Activated CD4-positive, alpha-beta T cell treated with anti-CD3 and anti-CD28 coated beads for 24 hours (primary cell): Measurements from ENCODE around the gene HPN.

ENCODE experiments used
- DNase-seq, 2 donors: peaks; one replicate each; pipeline ENCODE4 v3.0.0-alpha.2; 2020; ENCODE audit warnings: low read depth in 2 of 2

HPN gene

GRCh38 chr19:35061583-35062373 is 20.3 kb downstream of the HPN start:
- DNase-seq: no peak

GRCh38 chr19:35062942-35063341 is 21.4 kb downstream of the HPN start:
- DNase-seq: no peak

GRCh38 chr19:35063940-35064818 is 22.7 kb downstream of the HPN start:
- no peak for DNase-seq

DNA sequence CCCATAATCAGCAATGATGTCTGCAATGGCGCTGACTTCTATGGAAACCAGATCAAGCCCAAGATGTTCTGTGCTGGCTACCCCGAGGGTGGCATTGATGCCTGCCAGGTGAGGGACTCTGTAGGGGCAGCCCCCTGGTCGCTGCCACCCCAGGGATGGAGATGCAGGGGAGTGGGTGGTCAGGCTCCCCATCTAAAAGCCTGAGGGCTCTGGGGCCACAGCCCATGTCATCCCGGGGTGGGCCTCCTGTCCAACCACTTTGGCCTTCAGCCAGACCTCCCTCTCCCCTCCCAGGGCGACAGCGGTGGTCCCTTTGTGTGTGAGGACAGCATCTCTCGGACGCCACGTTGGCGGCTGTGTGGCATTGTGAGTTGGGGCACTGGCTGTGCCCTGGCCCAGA is 24.1 kb downstream of the HPN start:
- DNase-seq: no peak

- no peak for DNase-seq
Observed at GRCh38 chr19:35066121-35066520, 24.6 kb downstream of the HPN start.

GRCh38 chr19:35066691-35067563 is 25.4 kb downstream of the HPN start:
- peak; percentile 89 to 95 for DNase-seq

- no peak for DNase-seq
Observed at GRCh38 chr19:35068941-35069634, 27.6 kb downstream of the HPN start.

- no peak for DNase-seq
Observed at GRCh38 chr19:35069696-35070095, 28.2 kb downstream of the HPN start.

DNA sequence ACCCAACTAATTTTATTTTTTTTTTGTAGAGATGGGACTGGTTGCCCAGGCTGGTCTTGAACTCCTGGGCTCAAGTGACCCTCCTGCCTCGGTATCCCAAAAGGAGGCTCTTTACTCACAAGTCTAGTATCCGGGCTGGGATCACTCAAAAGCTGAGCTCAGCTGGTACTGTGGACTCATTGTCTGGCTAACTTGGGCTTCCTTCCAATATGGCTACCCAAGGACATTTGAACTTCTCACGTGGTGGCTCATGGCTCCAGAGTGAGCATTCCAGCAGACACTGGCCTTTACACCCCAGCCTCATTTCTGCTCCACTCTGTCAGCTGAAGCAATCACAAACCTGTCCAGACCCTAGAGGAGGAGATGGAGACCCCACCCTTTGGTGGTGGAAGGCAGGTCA is 28.9 kb downstream of the HPN start:
- DNase-seq: no peak

DNA sequence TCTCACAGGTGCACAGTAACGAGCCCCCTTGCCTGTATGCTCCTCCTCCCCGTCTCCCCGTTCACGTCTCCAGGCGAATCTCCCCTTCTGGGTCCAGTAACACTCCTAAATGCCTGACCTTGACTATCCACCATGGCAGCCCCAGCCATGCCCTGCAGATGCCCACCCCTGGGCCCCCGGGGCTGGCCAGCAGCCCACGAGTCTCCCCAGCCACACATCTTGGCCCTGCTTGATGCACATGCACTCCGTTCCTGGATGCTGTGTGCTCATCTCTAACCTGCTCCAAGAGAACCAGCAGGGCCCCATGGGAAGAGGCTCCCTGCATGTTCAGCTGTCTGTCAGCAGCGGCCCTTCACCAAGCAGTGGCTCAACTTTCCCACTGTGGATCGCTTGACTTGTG is 32.0 kb downstream of the HPN start:
- DNase-seq: no peak

DNA sequence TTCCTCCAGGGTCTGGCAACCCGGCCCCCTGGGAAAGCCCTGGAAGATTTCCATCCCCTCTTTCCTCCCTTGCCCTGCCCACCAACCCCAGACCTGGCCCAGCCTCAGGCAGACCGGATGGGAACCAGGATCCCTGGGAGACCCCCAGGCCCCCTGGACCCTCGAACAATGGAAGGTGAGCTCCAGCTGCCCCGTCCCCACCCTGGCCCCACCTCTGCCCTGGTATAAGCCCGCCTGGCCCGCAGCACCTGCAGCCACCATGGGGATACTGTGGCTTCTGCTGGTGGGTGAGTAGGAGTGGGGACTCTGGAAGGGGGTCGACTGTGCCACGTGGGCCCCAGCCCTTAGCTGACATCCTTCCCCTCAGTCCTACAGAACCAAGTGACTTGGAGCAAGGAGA is 32.4 kb downstream of the HPN start:
- DNase-seq: no peak

DNA sequence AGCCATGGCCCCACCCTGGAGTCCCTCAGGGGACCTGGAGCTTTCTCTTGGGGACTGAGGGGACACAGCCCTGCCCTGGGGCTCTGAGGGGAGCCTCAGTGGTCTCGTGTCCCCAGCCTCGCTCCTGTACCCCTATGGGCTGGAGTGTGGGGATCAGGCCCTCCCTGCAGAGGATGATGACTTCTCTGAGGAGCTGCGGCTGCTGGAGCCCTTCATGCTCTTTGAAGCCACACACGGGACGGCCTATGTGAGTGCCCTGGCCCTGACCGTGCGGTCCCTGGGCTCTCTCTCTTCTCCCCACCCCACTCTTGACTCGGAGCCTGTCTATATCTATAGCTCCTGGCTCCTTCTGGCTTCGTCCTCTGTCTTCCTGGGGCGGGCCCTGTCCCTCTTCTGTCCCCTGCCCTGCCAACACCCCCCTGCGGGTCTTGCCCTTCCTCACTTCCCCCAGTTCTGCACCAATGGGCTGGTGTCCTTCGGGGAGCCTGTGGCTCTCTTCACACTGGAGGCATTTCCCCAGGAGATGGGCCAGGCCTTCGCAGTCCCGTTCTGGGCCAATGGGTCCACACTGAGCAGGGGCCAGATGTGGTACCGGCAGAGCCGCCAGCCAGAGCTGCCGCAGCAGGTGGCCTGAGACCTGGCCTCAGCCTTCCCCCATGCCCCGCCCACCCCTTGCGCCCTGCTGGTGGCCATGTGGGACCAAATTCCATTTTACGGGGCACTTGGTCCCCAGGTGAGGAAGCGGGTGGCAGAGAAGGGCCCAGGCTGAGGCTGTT is 33.1 kb downstream of the HPN start:
- no peak for DNase-seq

DNA sequence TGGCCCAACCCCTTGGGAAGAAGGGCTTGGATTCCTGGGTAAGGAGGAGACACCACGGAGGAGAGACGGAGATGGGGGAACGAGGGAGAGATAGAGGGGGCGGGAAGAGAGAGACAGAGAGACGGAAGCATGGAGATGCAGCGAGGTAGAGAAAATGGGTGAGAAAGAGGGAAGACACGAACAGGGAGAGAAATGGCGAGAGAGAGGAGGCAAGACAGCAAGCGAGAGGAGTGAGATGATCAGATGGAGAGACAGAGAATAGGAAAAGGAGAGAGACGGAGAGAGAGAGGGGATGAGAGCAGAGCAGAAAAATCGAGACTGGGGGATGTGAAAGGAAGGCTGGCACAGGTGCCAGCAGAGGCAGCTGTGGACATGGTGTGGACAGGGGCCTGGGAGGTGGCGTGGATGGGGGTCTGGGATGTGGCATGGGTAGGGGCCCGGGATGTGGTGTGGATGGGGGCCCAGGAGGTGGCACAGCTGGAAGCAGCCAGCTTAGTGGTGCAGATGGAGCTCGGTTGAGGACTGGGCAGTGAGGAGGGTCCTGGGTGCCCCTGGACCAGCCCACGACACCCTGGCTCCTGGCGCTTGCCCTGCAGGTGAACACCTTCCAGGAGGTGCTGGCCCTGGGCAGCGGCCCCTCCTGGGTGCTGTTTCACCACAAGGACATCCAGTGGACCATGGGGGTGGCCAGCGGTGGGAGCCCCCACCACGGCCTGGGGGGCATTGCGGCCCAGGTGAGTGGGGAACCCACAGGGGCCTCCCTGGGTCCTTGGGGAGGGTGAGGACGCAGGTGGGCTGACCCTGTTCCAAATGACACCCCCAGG is 33.9 kb downstream of the HPN start:
- no peak for DNase-seq

- DNase-seq: no peak
Observed at GRCh38 chr19:35076026-35076370, 34.5 kb downstream of the HPN start.

GRCh38 chr19:35076657-35077056 is 35.1 kb downstream of the HPN start:
- no peak for DNase-seq

- no peak for DNase-seq
Observed at GRCh38 chr19:35077411-35078223, 36.1 kb downstream of the HPN start.

DNA sequence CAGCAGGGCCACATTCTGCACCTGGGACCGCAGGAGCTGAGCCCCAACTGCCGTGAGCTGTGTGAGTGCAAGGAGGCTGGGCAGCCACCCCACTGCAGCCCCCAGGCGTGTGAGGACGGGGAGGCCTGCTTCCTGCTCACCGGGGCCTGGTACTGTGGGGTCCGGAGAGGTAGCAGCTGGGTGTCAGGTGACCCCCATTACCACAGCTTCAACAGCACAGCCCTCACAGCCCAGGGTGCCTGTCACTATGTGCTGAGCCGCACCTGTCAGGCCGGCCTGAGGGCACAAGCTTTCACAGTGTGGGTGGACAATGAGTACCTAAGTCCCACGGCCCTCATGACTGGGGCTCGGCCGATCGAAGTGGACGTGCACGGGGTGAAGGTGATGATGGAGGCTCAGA is 38.3 kb downstream of the HPN start:
- no peak for DNase-seq

DNA sequence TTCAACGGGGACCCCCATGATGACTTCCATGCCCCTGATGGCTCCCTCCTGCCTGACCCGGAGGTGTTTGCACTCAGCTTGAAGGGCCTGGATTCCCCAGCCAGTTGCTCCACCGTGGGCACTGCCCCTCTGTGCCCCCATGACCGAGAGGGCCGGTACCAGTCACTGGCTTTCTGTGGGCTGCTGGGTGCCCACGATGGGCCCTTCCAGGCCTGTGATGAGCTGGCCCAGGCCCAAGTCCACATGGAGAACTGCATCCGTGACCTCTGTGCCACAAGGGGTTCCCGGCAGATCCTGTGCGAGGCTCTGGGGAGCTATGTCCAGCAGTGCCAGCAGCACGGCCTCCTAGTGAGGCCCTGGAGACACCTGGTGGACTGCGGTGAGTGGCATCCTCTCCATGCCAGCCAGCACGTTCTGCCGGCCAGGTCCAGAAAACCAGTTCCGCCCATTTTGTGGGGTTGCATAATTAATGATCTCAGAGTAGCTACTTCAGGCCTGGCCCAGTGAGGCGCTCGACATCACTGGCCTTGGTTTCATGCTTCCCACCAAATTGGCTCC is 39.2 kb downstream of the HPN start:
- DNase-seq: no peak

GRCh38 chr19:35081201-35081600 is 39.7 kb downstream of the HPN start:
- no peak for DNase-seq
